Fibroblast of the conjunctiva (primary cell): ENCODE results near the gene DSCAM.

ENCODE experiments used
- DNase-seq: peaks from one replicate; pipeline ENCODE4 v3.0.0-alpha.2; 2010; ENCODE audit warnings: low read depth

The DSCAM gene

DNA sequence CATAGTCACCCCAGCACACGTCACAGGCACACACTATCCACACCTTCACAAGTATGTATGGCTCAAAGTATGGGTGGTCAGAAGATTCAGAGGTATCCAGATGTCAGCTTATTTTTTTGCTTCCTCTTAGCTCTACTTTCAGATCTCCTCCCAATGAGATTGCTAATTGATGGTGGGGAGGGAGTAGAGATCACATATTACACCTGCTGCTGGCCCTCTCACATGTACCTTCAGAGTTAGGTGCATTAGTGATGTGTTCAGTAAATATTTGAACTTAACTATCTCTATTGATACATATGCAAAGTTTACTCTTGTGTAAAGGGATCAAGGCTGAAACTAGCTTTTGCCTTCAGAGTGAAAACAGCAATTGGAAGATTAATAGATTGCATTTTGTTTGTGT, 717.1 kb downstream of the DSCAM start:
- DNase-seq: no peak

DNA sequence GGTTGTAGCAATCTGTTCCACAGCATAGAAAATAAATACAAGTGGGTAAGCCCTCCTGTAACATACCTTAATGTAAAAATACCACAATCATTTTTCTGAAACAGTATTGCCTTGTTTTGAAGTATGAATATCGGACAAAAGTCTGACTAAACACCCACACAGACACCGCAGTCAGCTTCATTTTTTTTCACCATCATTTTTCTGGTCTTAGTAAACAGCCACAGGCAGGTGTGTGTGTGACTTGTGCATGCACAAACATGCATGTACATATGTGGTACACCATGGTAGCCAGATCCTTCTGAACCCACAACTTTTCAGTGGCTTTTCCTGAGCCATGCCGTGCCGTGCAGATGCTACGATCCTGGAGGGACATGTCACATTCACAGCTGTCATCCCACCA, 718.1 kb downstream of the DSCAM start:
- DNase-seq: no peak

DNA sequence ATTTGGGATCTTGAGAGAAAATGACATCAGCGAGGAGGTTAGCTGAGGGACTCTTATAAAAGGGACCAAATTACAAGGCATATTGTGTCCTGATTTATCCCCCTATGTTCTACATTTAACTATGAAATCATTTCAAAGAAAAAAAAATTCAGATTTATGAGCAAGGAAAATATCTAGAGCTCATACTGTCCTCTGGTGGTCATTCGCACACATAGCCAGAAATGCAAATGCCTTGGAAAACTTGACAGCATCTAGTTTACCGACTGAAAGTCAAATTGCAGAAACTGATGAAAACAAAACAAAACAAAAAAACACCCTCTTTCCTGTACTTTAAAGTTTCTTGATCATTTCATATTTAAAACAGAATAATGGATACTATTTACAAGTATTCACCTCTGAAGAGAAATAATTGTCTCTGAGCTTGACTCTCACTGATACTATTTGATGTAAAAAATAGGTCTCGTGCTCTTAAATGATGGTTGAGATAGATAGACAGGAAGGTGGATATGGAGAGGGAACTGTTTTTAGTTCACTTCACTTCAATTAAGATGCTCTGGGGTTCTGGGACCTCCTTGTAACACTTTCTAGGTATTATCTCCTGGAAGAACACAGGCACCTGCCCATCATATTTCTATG, 725.9 kb downstream of the DSCAM start:
- no peak for DNase-seq

DNA sequence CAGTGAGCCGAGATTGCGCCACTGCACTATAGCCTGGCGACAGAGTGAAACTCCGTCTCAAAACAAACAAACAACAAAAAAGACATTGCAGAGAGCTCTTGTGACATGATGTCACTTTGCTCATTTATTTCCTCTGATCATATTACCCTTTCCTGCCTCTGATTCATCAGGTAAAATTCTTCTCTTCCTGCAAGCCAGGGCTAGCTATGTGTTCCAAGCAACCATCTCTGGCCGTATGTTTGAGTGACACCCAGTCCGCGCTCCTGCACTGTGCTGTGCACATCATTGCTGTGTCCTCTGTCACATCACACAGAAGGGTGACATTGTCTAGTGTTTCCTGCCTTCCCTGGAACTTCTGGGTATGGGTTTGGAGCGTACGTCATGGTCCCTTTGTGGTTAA, 728.4 kb downstream of the DSCAM start:
- DNase-seq: no peak

DNA sequence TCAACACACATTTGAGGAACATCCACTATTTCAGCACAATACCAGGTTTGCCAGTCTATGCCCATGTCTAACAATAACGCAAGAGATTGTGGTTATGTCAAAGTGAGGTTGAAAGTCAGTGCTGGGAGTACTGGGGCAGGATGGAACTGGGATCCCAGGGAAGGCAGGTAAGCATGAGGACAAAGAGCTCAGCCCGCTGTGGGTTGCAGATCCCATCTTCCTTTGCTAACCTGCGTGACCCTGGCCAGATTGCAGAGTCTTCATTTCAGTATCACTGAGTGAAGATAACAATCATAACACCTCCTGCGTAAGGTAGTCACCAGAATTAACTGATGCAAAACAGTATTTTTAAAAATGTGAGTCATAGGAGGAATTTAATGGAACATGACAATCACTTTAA, 729.7 kb downstream of the DSCAM start:
- DNase-seq: no peak

DNA sequence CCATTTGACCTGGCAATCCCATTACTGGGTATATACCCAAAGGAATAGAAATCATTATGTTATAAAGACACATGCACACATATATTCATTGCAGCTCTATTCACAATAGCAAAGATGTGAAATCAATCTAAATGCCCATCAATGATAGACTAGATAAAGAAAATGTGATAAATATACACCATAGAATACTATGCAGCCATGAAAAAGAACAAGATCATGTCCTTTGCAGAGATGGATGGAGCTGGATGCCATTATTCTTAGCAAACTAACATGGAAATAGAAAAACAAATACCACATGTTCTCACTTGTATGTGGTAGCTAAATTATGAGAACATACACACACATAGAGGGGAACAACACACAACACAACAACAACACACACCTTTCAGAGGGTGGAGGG, 731.2 kb downstream of the DSCAM start:
- no peak for DNase-seq

DNA sequence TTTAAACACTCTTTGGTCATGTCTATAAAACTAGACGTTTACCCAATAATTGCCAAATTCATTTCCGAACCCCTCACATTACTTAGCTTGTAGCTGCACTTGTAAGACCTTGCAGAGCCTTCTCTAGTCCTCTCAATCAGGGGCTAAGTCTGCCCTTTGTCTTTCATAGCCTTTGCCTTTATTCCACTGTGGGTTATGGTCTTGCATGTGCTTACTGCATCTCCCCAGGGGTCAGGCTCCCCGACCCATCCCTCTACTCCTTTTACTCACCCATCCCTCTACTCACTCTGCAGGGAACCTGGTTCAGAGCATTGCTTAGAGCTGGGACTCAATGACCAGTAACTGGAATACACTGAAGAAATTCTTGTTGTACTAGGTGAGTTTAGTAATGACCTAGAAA, 744.3 kb downstream of the DSCAM start:
- no peak for DNase-seq

DNA sequence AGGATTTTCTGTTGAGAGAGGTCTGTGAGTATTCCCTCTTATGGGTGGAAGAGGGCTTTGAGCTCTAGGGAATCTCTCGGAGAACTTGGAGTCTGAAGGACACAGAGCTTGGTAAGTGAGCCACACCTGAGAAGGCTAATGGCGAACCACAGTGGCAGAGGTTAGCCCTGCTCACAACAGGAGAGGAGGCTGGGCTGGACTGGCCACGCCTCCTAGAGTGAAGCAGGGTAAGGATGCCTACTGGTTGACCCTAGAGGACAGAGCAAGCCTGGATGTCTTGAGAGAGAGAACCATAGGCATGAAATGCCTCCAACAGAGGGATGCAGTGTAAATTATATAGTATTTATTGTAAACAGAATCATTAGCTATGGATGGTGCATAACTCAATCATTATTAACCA, 747.1 kb downstream of the DSCAM start:
- no peak for DNase-seq

DNA sequence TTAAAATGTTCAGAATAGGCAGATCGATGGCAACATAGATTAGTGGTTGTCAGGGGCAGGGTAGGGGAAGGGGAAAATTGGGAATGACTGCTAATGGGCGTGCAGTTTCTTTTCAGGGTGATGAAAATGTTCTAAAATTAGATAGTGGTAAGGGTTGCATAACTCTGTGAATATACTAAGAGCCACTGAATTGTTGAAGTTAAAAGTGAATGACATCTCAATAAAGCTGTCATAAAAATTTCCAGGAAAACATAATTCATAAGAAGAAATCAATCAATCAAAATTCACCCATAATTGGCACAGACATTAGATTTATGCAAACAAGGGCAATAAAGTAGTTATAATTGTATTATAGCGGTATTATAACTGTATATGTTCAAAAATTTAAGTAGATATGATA, 751.5 kb downstream of the DSCAM start:
- DNase-seq: no peak

DNA sequence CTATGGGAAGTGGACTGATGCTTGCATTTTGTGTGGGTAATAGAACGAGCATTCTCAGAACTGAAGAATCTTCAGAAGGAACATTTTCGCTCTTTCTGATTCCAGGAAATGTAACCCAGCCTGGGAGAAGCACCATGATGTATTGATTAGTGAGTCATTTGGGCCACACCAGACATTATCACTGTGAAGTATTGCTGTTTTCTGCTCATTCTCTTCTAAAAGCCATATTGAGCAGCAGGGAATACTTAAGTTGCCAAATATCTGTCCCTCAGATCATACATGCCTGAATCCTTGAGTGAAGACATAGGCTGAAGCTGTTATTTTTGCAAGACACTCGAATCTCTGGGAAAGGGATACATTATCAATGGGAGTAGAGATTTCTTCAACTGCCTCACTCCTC, 766.6 kb downstream of the DSCAM start:
- DNase-seq: no peak

DNA sequence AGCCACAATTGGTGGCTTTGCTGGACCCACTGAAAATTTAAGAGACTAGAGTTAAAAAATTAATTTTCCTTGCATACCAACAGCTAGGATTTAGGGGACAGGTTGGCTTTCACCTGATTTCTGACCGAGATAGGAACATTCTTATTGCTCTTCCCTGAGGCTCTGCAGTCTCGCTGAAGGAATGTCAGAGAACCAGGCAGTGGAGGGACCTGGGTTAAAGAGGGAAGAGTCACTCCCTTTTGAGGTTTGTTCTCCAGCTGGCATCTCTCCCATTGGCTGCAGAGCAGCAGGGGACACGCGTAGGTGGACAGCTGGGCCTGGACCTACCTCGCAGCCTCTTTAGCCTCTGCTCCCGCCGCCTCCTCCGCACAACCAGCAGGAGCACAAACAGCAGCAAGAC, 772.2 kb downstream of the DSCAM start:
- DNase-seq: no peak

DNA sequence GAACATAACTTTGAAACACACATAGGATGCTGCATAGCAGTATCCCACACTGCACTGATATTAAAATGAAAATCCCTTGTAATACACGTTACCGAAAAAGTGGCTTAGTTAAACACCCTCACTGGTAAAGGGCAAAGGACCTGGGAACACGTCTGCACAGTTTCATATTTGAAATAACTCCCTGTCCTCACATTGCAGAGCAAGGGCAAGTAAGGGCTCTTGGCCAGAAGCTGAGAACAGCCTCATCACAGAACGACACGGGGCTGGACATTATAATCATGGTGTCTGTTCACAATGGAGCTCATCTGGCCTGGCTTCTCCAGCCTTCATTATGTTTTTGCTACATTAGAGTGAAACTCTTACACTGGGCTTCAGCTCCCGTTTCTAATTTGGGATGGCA, 772.8 kb downstream of the DSCAM start:
- DNase-seq: no peak

DNA sequence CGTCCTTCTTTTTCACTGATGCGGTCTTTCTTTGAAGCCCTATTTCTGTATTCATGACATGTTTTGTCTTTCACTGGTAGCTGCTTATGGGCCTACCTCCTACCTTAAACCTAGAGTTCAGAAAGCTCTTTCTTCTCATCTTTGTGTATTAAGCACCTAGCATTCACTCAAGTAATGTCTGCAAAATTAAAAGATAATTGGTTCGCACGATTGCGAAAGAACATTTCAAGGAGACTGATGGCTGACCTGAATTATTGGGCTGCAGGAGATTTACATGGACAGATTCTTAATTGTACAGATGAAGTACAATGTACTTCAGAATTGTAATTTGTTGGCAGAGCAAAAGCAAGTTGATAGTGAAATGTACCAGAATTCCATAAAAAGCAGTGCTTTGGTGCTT, 773.3 kb downstream of the DSCAM start:
- no peak for DNase-seq

DNA sequence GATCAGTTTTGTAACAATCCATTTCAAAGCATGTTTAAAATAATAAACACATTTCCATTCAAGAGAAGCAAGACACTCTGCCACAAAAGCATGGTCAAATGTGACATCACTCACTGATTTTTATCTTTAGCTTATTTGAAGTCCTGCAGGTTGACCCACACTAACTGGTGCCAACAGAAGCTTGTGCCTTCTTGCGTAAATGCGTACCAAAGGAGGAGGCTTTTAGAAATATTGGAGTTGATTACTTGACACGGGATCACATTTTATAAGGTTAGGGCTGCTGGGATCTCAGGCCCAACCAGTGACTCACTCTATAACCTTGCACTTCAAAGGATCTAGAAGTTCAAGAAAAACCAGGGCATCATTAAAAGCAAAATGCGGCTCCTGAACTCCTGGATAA, 776.1 kb downstream of the DSCAM start:
- DNase-seq: no peak

DNA sequence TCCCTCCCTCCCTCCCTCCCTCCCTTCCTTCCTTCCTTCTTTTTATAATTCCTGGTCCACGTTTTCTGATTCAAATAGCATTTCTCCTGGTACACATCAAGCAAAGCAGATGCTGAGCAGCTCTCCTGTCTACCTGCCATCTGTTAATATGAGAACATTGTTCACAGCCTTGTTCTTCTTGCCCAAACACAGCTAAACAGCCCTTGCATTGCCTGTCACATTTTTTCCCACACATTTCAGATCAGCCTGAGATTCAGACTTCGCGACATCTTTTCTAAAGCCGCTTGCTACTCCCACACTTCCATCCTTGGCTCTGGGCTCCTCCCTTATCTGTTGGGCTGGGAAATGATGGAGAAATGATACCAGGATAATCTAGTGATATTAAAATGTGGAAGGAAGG, 779.2 kb downstream of the DSCAM start:
- DNase-seq: no peak

DNA sequence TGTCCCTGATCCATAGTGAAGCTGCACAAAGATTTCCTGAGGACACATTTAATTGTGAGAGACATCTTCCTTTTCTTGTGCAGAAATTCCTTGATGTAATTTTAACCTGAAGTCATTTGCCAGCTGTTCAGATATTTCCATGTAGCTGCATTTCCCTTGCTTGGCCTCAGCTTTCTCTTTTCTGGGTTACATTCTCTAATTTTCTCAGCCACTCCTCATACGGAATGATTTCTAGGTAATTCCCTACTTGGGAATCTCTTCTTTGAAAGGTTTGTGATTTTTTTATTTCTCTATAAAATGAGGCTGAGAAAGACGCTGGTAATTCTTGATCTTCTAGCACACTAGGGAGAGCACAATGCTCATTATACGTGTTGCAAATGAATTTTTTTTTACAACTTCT, 780.7 kb downstream of the DSCAM start:
- DNase-seq: no peak

DNA sequence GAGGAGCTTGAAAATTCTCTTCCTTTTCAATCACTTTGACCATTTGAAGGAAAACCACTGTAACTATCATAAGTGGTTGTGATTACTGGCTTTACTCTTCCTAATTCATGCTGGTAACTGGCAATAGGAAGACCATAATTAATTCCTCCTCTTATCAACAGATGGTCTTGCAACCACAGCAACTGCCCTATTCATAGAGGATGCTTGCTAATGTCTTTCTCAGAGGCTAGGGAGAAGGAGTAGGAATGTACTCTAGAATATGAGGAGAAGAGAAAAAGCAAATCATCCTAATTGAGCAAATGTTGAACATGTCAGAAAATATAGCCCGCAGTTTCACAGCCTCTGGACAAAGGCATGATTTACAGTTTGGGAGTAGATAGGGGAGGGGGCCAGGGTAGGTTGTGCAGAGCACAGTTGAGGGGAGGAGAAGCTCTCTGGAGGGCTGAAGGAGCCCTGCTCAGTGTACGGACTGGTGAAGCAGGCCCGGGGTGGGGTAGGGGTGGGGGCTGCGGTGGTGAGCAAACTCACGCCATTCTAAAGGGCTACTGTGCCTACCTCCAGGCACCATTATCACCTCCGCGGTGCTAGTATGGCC, 786.8 kb downstream of the DSCAM start:
- no peak for DNase-seq

DNA sequence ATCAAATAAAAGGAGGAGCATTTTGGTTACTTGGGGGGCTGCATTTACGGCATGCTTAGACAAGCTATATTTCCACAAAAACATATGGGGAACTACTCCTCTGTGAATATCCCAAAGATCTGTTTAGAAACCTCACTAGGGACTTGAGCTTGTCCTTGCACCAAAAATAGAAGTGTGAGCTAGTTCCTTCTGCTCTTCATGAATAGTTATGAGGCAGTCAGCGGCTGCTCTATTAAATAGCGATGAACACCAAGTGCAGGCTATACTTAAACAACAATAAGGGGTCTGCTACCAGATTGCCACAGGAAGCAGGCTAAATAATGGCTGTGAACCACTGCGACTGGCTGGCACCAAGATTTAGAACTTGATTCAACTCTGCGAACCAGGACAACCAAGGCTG, 789.6 kb downstream of the DSCAM start:
- DNase-seq: no peak

DNA sequence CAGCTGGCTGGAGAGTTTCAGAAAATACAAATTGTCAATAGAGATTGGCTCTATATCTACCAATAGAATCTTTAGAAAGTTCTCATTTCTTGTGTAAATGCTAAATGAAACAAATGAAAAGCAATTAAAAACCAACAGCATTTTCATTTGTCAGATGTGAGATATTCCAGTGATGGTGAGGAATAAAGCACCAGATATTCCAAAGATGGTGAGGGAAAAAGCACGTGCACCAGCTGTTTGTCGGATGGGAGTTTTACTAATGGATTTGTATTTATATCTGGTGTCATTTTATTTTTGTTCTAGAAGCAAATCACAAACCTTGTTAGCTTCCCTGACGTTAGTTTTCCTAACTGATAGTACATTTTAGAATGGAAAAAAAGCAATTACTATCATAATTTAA, 790.9 kb downstream of the DSCAM start:
- no peak for DNase-seq

DNA sequence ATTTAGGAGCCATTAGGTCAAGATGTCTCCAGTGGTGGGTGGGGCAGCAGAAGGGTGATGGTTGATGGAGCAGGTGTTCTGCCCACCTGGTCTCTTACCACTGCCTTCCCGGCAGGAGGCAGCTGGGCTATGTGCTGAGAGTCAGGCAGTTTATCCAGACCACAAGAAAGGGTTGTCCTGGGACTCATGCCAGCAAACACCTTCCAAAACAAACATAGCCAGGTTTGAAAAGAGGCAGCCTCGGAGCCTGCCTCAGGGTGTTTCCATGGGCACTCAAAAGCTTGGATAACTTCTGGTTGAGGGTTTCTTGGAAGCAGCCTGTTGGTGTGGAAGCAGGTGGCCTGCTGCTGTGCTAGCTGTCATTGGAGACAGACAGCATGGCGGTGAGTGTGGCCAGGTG, 792.6 kb downstream of the DSCAM start:
- no peak for DNase-seq

DNA sequence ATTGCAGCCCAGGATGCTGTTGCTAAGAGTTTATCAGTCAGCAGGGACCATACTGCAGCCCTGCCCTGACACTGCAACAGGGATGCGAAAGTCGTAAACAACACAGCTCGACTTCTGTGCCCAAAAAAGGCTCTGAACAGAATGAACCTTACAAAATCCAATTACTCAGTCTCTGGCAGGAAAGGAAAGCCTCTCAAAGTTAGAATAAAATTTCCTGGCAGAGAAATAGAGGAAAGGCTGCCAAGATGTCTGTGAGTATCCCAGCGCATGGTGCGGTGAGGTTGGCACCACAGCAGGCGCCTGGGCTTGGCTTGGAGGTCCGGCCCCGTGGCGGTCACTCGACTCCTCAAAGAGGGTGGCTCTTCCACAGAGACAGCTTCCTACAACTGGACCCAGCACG, 794.0 kb downstream of the DSCAM start:
- no peak for DNase-seq

DNA sequence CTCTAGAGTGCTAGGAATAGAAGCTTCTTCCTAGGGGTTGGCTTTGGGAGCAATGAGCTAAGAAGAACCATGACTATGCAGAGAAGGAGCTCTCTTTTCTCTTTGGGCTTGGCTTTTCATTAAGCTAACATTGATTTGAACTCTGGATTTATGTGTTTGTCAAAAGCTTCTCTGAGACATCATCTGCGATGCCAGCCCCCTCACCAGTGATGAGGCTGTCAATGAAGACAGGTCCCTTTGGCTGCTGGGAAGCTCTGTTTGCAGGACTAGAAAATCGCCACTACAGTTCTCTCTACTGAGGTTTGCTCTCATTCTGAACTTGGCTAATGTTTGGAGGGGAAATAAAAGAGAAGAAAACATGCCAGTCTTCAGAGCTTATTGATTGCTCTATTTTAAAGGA, 794.7 kb downstream of the DSCAM start:
- no peak for DNase-seq

DNA sequence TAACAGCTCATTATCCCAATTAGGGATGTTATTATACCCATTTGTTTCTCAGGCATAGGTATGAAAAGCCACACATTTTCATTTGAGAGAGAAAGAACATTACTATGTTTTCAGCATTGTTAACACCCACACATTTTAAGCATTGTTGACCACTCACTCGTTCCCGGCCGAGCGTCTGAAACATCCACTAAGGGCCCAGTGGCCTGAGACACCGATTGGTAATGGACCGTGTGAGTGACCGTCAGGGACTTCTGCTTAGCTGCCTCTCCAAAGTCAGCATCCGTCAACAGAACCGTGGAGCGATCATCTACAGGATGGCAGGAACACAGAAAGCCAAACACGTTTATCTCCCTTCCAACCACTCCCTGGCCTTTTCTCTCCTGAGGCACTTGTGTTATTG, 795.2 kb downstream of the DSCAM start:
- DNase-seq: no peak

DNA sequence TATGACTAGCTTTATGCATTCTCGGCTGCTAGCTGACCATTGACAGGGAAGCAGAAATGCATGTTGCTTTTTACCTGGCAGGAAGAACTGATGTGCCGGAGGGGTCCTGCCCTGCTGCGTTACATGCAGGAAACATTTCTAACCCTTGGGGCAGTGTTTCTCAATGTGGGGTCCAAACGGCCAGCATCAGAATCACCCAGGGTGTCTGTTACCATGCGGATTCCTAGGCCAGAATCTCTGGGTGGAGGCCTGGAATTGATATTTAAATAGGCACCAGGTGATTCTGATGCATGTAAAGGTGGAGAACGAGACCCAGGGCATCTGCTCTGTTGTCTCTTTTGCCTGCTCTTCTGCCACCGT, 797.0 kb downstream of the DSCAM start:
- DNase-seq: no peak
